NCI-H226 (cell line): ENCODE results near the gene SUPT20HL1.
"Not testable (repeated sequence)": the region's sequence is repeated elsewhere in the genome, so short reads cannot be mapped to it uniquely, and the experiment has no call there.

Experiments used
- DNase-seq: peaks from one replicate; pipeline ENCODE4 v3.0.0-alpha.2; 2015

The SUPT20HL1 gene

DNA sequence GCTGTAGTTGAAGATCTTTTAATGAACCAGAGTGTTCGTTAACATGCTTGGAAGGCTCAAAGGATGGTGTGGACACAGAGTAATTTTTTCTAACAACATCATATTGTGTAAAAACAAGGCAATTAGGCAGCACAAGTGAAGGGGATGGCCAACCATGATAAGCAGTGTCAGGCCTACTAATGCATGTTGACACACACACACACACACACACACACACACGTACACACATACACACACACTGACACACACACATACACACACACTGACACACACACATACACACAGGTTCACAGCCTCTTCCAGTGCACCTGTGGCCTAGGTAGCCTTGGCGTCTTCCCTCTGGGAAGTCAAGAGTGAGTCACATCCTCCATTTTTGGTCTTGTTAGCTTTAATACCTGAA, at the start of gene SUPT20HL1:
Gene SUPT20HL1 (plus strand): TSS at position 368 of the 400 bp plus-strand sequence. CDS start 2,122 bp downstream, outside the sequence.
- DNase-seq: no peak

DNA sequence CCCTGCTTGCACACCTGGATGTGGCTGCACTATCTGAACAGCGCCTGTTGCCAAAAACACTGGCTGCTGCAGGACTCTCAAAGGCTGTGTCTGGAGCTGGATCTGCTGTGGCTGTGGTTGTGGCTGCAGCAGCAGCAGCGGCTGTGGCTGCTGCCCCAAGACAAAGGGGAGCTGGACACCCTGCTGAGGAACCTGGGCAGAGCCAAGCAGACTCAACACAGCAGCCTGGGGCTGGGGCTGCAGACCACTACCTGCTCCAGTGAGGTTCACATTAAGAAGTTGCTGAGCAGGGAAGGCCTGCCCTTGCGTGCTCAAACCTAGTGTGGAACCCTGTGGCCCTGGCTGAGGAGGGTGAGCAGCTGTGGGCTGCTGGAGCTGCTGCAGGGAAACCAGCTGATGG, 49.5 kb upstream of the SUPT20HL1 start:
- not testable (repeated sequence) for DNase-seq

DNA sequence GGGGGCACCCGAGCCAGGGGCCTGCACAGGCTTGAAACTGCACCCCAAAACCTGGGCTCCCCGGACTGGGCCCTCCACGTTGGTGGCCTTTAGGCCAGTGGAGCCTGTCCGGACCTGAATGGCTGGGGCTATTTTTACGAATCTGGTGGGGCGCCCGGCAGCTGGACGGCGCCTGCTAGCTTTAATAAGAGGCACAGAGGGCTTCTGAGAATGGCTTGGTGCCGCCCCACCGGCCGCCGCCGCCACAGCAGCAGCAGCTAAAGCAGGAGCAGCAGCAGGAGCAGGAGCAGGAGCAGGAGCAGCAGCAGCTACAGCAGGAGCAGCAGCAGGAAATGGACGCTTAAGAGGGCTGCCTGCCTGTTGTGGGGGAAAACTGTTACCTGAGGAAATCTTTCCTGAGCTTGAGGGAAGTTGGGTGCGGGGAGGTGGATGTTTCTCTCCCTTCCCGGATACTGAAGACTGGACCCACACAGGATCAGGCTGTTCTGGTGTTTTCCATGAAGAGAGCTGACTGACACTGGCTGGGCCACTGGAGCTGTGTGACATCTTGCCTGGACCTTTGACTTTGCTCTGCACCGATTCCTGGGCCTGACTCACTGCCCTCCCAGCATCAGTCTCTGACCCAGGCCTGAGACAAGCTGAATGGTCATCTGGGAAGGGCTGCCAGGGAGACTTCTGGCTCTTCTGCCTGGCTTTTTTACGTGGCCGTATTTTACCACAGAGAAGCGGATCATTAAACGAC, 48.8 kb upstream of the SUPT20HL1 start:
- DNase-seq: not testable (repeated sequence)

DNA sequence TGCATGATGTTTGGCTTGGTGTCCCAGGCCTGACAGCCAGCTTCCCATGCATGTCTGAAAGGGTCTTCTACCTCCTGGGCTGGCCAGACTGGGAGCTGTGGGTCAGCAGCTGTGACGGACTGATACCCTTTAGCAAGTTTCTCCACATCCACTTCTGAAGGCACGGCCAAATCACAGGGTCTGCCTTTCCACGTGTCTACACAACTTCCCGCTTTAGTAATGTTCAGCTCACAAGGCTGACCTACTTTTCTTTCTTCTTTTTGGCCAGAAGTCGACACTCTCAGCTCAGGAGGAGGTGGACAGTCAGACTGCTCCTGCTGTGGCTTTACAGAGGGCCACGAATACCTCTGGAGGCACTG, 48.2 kb upstream of the SUPT20HL1 start:
- not testable (repeated sequence) for DNase-seq

DNA sequence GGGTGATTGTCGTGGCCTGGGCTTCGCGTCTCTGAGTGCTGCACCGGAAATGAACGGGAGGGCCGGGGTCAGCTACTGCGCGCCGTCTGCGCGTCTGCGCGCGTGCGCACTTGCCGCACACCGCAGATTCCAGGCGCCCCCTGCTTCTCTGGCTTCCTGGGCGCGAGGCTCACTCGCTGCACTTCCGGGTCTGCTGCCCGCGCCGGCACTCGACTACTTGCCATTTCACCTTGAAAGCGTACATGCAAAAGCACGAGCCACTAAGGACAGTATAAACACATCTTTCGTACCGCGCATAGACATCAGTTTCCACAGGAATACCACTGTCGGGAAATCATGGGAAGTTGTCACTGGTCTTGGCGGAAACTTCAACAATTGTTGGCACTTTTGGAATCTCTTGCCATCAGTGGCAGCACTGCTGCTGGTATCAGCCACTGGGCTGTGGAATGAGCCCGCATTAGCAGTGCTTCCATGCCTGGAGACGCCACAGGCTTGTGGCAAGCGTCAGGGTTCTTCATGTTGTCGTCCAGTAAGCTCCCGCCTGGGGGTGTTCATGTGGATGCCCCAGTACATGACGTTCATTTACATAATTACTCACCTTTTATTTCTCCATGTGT, 46.3 kb upstream of the SUPT20HL1 start, which contains the start of gene SUPT20HL2:
Gene SUPT20HL2 (minus strand): TSS at position 51 of the 617 bp plus-strand sequence. CDS start 754 bp downstream, outside the sequence.
- no peak for DNase-seq

DNA sequence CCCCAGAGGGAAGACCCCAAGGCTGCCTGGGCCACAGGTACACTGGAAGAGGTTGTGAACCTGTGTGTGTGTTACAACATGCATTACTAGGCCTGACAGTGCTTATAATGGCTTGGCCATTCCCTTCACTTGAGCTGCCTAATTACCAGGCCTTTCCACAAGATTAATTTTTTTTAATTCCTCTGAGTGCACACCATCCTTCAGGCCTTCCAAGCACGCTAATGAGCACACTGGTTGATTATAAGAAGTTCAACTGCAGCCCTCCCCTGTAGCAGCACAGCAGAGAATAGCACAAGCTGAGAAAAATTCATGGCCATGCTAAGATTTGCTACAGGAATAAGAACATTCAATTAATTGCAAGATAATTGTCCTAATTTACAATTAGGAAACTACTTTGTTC, 44.3 kb upstream of the SUPT20HL1 start:
- DNase-seq: no peak

DNA sequence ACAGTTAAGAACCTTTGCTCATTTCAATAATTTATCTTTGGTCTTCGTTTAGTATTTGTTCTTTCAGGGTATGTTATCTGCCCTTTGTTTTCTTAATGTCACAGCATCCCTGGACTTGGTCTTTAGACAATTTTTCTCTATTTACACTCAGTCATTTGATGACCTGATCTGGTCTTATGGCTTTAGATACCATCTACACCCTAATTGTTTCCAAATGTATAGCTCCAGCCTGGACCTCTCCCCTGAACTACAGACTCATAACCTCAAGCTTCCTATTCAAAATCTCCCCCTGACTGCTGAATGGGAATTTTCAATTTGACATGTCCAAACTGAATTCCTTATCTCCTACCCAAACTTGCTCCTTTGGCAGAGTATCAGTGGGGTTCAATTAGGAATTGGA, 42.9 kb upstream of the SUPT20HL1 start:
- DNase-seq: no peak

DNA sequence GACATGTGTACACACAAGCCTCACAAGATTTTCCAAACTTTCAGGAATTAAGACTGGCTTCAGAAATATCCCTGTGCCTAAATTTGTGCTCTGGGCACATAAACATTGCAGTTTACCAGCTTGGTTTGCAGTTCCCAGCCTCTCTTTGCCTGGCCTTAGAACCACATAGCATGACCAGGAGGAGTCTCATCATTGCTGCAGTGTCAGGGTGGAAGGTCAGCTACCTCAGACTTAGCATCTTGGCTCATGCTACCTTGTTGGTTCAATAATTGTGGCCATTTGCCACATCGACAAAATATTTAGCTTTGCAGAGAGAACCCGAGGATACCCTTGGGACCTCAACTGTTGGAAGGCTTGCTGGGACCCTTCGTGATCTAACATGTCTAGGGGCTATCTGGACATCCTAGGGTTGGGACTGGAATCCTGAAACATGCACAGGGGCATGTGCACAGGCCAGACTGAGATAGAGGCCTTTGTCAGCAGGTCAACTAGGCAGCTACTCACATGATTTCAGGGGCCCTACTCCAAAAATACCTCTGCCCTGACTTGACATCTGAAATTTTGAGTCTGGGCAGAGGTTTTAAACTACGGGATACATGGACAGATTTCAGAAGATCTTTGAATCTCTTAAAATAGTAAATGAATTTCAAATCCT, 38.6 kb upstream of the SUPT20HL1 start:
- no peak for DNase-seq

DNA sequence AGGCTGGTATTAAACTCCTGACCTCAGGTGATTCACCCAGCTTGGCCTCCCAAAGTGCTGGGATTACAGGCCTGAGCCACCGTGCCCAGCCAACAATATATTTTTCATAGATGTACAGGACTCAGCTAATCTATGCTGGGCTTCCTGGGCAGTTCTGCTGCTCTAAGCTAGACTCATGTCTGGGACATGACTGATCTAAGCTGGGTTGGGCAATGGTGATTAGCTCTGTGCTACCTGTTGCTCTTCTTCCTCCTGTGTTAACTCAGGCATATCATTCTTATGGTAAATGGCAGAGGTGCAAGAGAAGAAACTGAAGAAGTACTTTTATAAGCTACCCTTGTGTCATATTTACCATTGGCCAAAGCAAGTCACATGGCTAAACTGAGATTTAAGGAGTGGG, 35.2 kb upstream of the SUPT20HL1 start:
- DNase-seq: no peak

DNA sequence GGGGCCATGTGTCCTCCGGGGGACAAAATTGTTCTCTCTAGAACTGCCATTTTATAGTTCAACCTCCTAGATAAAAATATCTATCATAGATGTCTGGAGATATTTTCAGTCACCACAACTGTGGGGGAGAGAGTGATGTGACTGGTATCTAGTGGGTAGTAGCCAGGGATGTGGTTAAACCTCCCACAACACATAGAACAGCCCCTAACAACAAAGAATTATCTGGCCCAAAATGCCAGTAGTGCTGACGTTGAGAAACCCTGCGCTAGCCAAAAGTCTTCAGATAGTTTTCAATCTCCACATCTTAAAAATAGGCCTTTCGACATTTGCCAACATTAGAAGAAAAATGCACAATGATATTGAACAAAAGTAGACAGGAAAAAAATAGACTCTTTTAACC, 27.6 kb upstream of the SUPT20HL1 start:
- peak; percentile 40 for DNase-seq

DNA sequence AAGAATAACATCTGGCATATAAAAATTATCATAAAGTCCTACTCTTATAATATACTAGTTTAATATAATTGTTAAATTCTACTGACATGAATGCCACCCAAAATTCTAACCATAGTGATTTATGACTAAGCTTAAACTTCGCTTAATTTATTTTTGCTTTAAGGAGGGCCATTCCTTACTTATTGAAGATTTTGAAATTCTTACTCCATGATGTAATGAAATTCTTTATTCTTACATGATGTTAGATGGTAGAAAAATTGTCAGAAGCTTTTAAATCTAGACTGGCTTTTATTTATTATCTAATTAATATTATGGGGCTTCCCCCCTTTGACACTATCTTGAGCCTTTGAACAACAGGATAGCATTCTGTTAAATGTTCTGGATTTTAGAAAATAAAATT, 27.1 kb upstream of the SUPT20HL1 start:
- no peak for DNase-seq

DNA sequence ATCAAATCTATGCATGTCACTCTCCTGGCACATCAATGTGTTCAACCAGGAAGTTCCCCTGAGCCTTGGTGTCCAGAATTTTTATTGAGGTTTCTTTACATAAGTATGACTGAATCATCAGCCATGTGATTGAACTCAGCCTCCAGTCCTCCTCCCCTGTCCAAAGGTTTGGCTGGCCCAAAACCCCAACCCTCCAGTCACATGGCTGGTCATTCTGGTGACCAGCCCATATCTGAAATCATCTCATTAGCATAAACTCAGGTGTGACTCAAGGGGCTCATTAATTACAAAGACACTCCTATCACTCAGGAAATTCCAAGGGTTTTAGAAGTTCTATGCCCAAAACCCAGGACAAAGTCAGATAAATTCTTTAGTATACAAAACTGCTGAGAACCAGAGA, 26.0 kb upstream of the SUPT20HL1 start:
- DNase-seq: peak; percentile 56

DNA sequence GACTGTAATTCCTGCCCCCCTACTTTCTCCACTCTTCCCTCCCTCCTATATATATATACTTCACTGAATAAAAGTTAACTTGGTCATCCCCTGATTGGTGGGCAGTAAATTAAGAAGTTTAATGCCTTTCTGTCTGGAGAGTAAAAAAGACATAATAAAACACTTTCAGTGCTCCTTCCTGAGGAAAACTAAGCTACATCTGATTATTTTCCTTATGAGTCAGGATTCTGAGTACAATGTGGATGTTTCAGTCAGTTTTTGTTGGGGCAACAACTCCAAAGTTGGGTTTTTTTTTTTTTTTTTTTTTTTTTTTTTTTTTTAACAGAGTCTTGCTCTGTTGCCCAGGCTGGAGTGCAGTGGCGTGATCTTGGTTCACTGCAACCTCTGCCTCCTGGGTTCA, 24.6 kb upstream of the SUPT20HL1 start:
- no peak for DNase-seq

DNA sequence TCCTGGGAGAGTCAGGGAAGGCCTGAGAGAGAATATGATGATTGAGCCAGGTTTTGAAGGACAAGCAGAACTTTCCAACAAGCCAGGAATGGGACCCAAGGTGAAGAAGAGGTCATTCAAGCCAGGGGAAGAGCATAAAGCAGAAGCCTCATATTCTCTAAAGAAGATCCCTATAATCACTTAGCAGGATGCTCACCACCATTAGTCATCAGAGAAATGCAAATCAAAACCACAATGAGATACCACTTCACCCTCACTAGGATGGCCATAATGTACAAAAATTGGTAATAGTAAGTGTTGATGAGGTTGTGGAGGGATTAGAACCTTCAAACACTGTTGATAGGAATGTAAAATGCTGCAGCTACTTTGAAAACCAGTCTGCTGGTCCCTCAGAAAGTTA, 20.5 kb upstream of the SUPT20HL1 start:
- no peak for DNase-seq

DNA sequence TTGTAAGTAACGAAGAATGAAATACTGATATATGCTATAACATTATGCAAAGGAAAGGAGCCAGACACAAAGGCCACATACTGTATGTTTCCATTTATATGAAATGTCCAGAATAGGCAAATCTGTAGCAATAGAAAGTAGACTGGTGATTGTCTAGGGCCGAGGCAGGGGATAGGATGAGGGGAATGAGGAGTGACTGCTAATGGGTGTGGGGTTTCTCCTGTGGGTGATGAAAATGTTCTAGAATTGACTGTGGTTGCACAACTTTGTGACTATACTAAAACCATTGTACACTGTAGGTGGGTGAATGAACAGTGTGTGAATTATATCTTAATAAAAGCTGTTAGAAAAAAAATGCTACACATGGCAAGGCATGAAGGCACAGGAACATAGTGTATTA, 19.9 kb upstream of the SUPT20HL1 start:
- no peak for DNase-seq

DNA sequence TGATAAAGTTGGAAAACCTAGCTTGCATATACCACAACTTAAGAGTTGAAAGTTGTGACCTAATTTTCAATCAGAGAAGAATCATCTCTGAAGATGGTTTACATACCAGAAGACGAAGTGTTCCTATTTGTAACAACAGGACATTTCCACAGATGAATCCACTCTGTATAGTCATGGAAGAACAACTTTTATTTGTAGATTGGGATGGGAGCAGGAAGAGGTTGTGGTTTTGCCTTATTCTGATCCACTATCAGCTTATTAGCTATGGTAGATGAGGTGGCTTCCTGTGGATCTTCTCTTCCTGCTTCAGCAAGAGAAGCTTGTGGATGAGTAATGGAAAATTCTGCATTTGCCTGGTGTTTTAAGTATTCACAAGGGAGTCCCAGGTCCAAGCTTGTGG, 18.6 kb upstream of the SUPT20HL1 start:
- peak; percentile 76 for DNase-seq

DNA sequence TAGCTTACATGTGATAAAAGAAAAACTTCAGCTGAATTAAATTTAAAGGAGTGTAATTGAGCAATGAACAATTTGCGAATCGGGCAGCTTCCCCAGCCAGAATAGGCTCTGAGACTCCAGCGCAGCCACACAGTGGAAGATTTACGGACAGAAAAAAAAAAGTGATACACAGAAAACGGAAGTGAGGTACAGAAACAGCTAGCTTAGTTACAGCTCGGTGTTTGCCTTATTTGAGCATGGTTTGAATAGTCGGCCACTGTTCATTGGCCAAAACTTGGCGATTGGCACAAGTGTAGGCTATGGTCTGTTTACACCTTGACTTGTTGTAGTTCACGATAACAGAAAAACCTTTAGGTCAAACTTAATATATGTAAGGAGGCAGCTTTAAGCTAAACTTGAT, 16.7 kb upstream of the SUPT20HL1 start:
- no peak for DNase-seq

DNA sequence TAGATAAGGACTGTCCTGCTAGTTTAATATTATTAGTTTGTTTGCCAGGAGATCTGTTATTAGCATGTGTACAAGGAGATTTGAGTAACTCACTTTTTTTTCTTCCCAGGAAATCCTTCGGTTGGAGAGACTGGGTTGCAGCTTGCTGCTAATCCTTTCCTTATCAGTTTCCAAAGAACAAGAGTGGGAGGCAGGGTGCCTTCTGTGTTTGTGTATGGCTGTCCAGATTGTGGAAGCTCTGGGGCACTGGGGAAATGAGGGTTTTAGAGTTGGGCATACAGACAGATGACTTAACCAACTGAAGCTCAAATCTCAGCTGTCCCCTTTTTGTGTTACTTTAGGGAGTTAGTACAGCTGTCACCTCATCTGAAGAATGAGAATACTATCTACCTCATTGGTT, 12.6 kb upstream of the SUPT20HL1 start:
- DNase-seq: peak; percentile 45

DNA sequence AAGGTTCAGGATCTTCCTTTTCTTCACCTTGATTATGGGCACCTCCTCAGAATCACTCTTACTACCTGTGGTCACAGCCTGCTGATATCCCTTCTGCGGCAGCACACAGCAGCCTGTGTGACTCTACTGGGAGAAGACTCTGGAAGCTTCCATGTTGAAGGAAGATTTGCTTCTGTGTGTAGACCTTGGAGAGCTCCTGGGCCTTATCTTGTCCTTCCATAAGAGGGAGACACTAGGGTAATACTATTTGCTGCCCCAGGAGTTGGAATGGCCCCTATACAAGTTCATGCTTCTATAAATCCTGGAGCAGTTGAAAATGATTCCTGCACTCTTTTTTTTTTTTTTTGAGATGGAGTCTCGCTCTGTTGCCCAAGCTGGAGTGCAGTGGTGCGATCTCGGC, 10.2 kb upstream of the SUPT20HL1 start:
- no peak for DNase-seq

DNA sequence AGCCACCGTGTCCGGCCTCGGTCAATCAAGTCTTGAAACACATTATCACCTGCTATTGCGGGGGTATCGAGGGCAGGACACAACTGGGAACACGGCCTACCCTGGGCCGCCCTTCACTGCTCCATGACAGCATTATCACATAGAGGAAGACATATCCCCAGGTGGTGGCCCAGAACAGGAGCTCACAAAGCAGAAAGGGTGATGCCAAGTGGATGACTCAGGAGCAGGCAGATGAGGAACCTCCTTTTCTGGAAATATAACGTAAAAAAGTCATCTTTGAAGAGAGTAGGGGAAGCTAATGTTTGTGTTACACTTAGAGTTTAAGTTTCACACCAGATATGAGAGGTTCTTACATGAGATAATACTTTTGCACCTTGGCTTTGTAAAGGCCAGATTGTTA, 5.3 kb upstream of the SUPT20HL1 start:
- no peak for DNase-seq

DNA sequence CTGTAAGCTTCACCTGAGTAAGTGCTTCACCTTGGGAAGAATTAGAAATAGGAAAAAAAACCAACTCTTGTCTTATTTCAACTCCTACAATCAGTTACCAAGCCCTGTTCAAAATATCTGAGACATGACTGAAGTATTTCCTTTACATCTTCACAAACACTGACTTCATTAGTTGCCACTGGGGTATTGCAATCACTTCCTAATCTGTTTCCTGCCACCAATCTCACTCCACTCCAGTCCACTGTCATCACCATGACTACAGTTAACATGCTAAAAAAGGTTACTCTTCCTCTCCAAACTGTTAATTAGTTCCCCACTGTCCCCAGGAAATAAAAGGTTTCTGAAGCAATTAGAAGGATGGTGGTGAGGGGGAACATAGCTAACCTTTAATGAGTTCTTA, 3.3 kb upstream of the SUPT20HL1 start:
- DNase-seq: peak; percentile 37

DNA sequence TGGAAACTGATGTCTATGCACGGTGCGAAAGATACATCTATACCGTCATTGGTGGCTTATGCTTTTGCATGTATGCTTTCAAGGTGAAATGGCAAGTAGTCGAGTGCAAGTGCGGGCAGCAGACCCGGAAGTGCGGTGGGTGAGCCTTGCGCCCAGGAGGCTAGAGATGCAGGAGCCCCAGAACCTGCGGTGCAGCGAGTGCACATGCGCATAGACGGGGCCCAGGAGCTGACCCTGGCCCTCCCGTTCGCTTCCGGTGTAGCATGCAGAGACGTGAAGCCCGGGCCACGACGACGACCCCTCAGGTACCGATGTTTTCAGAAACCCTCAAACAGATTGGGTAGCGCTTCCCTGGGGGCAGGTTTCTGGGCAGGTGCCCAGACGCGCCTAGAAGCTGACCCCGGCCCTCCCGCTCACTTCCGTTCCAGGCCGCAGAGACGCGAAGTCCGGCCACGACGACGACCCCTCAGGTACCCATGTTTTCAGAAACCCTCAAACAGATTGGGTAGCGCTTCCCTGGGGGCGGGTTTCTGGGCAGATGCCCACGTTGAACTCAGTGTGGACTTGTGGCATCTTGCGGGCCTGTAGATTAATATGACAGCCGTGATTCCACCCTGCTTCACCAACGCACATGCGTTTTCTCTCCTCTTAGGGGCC, 1.8 kb downstream of the SUPT20HL1 start:
- DNase-seq: not testable (repeated sequence)

DNA sequence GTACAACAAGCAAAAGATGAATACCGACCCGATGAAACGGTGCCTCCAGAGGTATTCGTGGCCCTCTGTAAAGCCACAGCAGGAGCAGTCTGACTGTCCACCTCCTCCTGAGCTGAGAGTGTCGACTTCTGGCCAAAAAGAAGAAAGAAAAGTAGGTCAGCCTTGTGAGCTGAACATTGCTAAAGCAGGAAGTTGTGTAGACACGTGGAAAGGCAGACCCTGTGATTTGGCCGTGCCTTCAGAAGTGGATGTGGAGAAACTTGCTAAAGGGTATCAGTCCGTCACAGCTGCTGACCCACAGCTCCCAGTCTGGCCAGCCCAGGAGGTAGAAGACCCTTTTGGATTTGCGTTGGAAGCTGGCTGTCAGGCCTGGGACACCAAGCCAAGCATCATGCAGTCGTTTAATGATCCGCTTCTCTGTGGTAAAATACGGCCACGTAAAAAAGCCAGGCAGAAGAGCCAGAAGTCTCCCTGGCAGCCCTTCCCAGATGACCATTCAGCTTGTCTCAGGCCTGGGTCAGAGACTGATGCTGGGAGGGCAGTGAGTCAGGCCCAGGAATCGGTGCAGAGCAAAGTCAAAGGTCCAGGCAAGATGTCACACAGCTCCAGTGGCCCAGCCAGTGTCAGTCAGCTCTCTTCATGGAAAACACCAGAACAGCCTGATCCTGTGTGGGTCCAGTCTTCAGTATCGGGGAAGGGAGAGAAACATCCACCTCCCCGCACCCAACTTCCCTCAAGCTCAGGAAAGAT, 3.2 kb downstream of the SUPT20HL1 start:
- DNase-seq: not testable (repeated sequence)
